ENCODE measurements around the gene RAD23A.
A peak's percentile ranks its signal among the peaks of the same experiment; 100 is the strongest.
"Not testable (repeated sequence)": the region's sequence is repeated elsewhere in the genome, so short reads cannot be mapped to it uniquely, and the experiment has no call there.

RAD23A gene

GRCh38 chr19:12946731-12947496 lies 1.3 kb downstream of the RAD23A start:
- Histone ChIP-seq H3K4me3 (ENCODE audit: low read depth, low read length) (peak overlapping the region; percentile 97), H3K9me3 (ENCODE audit: severe bottlenecking) (no peaks in the 10 kb centered on the region), H3K27me3 (ENCODE audit: insufficient read depth, low read depth, severe bottlenecking) (no peaks in the 10 kb centered on the region), H3K36me3 (peaks cover 92% of the 10 kb centered on the region), H3K27ac (peak overlapping the region; percentile 96)
- no peak for DNase-seq
- no peak for TF ChIP-seq CTCF (IDR thresholded peaks at IDR 0.05; ENCODE audit: low read depth, low read length)

DNA sequence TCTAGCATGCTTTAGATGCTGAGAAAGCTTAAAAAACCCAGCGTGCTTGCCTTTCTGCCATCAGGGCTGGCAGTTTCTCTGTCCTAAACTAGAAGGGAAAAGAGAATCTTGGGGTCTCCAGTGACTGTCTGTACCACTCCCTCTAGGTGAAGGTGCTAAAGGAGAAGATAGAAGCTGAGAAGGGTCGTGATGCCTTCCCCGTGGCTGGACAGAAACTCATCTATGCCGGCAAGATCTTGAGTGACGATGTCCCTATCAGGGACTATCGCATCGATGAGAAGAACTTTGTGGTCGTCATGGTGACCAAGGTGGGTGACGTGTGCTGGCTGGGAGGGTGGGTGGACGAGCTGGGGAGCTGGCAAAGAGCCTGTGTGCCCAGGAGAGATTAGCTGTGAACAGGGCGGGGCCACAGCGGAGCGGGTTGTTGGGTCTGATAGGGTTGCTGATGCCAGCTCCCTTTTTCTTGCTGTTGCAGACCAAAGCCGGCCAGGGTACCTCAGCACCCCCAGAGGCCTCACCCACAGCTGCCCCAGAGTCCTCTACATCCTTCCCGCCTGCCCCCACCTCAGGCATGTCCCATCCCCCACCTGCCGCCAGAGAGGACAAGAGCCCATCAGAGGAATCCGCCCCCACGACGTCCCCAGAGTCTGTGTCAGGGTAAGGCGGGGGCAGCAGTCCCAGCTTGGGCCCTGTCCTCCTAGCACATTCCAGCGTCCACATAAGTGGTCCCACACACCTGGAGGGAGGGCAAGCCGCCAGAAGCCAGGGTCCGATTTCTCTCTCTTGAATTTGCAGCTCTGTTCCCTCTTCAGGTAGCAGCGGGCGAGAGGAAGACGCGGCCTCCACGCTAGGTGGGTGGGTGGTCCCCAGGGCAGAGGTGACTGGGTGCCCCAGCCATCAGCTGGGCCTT lies 2.3 kb downstream of the RAD23A start:
- no peak for DNase-seq
- TF ChIP-seq CTCF (IDR thresholded peaks at IDR 0.05; ENCODE audit: low read depth, low read length), result no peak
- Histone ChIP-seq H3K27ac (no peak overlapping the region), H3K9me3 (ENCODE audit: severe bottlenecking) (no peaks in the 10 kb centered on the region), H3K27me3 (ENCODE audit: insufficient read depth, low read depth, severe bottlenecking) (no peaks in the 10 kb centered on the region), H3K4me3 (ENCODE audit: low read depth, low read length) (no peak overlapping the region), H3K36me3 (peaks cover 92% of the 10 kb centered on the region)

GRCh38 chr19:12948612-12949362 lies 3.1 kb downstream of the RAD23A start:
- Histone ChIP-seq H3K9me3 (ENCODE audit: severe bottlenecking) (no peaks in the 10 kb centered on the region), H3K27ac (no peak overlapping the region), H3K36me3 (peaks cover 92% of the 10 kb centered on the region)

DNA sequence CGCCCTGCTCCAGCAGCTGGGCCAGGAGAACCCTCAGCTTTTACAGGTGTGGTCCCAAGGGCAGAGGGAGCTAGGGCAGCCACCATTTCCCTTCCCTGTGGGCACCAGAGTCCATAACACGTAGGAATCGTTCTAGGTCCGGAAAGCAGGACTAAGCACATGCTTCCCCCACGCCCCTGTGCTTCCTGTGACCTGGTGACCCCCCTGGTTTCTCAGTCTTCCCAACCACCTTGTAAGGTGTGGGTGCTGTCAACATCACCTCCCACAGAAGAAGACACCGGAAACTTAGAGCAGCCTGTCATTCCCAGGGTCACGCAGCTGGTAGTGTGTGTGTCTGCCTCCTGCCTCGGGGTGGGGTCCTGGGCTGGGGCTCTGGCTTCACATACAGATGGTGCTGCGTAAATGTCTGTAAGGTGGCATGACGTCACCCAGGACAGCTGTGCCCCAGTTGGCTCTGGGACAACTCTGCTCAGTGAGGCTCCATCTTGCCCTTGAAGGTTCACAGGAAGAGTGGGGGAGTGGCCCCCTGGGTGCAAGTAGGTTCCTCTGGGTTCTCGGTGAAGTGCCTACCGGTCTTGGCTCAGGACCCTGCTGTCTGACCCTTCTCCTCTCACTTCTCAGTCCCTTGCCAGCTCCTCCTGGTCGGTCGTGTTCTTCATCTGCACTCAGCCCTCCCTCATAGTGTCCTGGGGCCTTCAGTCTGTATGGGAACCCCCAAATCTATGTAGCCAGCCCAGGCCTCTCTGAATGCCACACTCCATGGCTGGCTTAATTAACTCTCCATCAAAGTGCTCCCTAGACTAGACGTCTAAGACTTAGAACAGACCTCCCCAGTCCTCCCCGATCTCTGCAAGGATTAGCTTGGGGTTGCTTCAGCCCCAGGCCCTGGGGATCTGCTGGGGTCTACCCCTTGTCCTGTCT lies 4.0 kb downstream of the RAD23A start:
- TF ChIP-seq CTCF (IDR thresholded peaks at IDR 0.05; ENCODE audit: low read depth, low read length), result no peak
- DNase-seq, result no peak
- Histone ChIP-seq H3K9me3 (ENCODE audit: severe bottlenecking) (no peaks in the 10 kb centered on the region), H3K27ac (no peak overlapping the region), H3K27me3 (ENCODE audit: insufficient read depth, low read depth, severe bottlenecking) (no peaks in the 10 kb centered on the region), H3K36me3 (peaks cover 95% of the 10 kb centered on the region), H3K4me3 (ENCODE audit: low read depth, low read length) (no peak overlapping the region)

More at GRCh38 chr19:12948612-12949362, 3.1 kb downstream of the RAD23A start:
- no peaks in the 10 kb centered on the region for H3K27me3 ChIP-seq (ENCODE audit: insufficient read depth, low read depth, severe bottlenecking)
- TF ChIP-seq CTCF (IDR thresholded peaks at IDR 0.05; ENCODE audit: low read depth, low read length), result no peak
- DNase-seq, result no peak
- H3K4me3 ChIP-seq (ENCODE audit: low read depth, low read length), result no peak overlapping the region

- peaks cover 94% of the 10 kb centered on the region for H3K36me3 ChIP-seq
- H3K27ac ChIP-seq, result peak overlapping the region; percentile 90
Measured at GRCh38 chr19:12952050-12952449, 6.4 kb downstream of the RAD23A start.

More at GRCh38 chr19:12952050-12952449, 6.4 kb downstream of the RAD23A start:
- H3K9me3 ChIP-seq (ENCODE audit: severe bottlenecking); H3K27me3 ChIP-seq (ENCODE audit: insufficient read depth, low read depth, severe bottlenecking); DNase-seq; H3K4me3 ChIP-seq (ENCODE audit: low read depth, low read length): not testable (repeated sequence)
